NCI-H2227 treated with DMSO at 0.1 percent for 48 hours (cell line): ENCODE data around the gene KRT81.
"Not testable (repeated sequence)": the region's sequence is repeated elsewhere in the genome, so short reads cannot be mapped to it uniquely, and the experiment has no call there.

Experiments used
- DNase-seq: peaks from one replicate; lab custom pipeline; 2025; lab: John Stamatoyannopoulos, UW

The KRT81 gene

DNA sequence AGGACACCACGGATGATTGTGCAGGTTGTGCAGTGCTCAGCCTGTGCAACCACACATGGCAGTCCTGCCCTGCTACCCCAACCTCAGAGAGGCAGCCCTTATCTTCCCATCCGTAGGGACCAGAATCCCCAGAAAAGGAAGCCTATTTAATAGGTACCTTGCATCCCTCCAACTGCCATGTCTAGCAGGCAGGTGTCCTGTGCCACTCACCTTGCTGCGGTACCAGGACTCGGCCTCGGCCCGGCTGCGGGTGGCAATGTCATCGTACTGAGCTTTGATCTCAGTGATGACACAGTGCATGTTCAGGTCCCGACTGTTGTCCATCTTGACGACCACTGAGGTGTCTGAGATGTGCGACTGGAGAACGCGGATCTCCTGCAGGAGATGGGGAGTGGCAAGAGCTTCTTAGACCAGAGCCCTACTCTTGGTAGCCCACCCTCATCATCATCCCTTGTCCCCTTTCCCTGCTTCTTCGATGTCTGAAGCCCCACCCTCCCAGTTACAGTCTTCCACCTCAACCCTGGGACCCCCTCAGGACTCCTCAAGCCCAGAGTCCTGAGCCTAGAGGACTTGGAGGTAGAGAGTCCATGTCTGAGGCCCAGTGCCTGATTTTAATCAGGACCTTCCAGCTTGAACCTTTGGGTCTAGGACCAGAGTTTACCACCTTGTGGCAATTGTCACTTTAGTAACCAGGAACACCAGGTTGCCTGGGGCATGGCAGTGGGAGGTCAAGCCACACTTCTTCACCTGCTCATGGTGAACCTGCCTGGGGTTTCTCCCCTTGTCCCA lies 37.7 kb downstream of the KRT81 start:
- DNase-seq, result no peak

GRCh38 chr12:52252728-52253343 lies 38.5 kb downstream of the KRT81 start:
- no peak for DNase-seq

GRCh38 chr12:52252175-52252615 lies 39.1 kb downstream of the KRT81 start:
- DNase-seq, result not testable (repeated sequence)

GRCh38 chr12:52251367-52252051 lies 39.8 kb downstream of the KRT81 start:
- DNase-seq, result no peak

DNA sequence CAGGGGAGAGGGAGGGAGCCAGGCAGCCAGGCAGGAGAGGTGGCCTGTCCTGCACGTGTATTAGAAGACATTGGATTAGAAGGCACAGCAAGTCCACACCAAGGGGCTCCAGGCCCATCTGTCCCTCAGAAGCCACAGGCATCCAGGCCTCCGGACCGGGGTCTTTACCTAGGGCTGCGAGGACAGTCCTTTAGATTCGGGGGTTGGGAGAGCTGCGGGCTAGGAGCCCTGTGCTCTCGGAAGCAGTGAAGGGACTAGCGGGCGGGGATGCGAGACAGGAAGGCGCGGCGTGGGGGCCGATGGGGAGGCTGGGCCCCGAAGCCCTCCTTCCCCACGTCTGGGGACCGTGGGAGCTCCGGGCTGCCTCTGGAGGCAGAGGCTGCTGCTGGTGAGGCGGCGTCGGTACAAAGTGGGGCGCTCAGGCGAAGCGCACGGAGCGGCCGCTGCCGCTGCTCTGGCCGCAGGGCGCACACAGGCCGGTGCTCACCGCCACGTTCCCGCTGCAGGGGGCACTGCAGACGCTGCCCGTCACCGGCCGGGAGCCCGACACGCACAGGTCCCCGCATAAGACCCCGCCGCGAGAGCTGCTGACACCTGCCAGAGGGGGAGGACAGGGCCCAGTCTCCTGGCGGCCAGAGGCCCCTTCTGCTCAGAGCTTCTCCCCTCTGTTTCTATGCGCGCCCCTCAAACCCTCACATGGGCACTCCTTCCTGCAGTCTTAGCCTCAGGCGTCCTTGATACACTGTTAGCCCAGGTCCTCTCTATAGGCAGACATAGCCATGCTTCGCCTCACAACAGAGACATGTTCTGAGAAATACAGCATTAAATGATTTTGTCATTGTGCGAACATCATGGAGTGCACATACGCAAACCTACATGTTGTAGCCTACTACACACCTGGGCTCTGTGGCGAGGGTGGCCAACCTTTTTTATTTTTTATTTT lies 41.0 kb downstream of the KRT81 start:
- no peak for DNase-seq

DNA sequence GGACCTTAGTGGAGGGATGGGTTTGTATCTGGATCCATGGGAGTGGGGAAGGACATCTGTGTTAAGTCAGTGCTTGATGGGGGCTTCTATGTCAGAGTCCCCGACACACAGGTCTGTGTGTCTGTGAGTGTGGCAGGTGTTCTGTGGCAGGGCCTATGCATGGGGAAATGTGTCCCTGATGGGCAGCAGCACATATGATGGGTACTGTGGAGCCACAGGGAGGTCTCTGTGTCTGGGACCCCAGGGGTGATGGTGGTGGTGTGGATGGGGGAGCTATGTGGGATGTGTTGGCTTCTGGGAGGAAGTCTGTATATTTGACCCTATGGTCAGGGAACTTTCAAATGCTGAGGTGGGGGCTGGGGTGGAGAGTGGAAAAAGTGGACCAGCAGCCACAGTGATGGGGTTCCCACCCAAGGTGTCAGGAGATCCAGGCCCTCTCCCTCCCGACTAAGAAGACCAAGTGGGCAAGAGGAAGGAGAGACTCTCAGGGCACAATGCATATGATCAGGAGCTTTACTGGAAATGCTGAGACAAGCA lies 41.8 kb downstream of the KRT81 start:
- no peak for DNase-seq

DNA sequence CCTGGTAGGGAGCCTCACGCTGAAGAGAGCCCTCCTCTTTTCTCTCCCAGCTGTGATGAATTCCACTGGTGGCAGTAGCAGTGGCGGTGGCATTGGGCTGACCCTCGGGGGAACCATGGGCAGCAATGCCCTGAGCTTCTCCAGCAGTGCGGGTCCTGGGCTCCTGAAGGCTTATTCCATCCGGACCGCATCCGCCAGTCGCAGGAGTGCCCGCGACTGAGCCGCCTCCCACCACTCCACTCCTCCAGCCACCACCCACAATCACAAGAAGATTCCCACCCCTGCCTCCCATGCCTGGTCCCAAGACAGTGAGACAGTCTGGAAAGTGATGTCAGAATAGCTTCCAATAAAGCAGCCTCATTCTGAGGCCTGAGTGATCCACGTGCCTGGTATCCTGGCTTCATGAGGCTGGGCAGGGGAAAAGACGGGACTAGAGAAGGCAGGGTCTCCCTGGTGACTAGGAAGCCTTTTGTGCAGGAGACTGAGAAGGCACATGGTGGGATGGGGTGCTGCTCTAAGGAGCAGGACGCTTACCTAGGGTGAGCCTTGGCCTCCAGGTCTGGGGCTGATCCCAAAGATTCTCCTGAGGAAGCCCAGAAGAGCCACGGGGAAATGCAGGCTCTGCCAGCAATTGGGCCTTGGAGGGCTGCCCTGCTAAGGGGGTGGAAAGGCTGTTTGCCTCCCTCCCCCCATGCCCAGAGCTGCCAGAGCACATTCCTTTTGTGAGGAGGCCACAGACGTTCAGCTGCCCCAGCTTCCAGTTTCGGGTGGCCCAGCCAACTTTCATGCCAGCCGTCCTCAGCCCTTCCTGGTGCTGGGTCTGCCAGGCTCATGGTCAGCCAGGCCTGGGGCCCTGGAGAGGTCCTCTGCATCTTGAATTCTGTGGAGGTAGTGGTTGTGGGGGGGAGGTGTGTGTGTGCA lies 42.5 kb downstream of the KRT81 start:
- DNase-seq, result no peak

- DNase-seq, result no peak
Measured at GRCh38 chr12:52247622-52248540, 43.5 kb downstream of the KRT81 start.

DNA sequence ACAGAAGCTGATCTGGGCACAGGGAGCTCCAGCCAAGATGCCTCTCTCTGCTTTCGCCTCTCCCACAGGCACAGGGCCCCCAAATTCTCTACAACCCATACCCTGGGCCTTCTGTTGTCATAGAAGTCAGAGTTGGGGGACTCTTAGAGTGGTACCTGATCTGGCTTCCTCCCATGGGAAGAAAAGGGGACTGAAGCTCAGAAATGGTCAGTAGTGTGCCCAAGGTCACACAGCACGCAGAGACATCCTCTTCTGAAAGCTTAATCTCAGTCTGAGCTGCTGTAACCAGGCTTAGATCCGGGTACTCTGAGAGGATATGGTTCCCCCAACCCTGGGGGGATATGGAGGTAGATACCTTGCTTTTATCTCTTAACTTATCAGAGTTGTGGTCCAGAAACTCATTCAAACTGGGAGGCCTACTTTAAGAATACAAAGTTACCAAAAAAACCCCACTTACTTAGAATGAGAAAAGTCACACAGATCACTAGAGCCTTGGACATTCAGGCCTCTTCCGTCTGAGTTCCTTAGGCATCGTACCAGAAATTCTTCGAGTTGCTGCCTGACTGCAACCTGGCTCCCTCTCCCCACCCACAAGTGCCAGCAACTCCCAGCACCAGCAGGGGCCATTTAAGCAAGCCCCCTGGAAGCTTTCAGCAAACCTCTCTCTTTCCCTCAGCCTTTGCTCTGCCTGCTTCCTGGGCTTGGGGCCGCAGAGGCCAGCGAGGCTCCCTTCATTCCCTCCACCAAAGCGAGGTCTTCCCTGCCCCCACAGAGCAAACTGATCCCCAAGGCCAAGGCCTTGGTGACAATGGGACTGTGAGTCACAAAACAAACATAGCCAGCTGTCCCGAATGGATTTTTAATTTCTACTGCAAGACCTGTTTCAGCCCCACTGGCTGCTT lies 44.4 kb downstream of the KRT81 start:
- DNase-seq, result no peak

GRCh38 chr12:52245962-52246569 lies 45.3 kb downstream of the KRT81 start:
- DNase-seq, result no peak

- DNase-seq, result no peak
Measured at GRCh38 chr12:52245259-52245961, 45.9 kb downstream of the KRT81 start.

DNA sequence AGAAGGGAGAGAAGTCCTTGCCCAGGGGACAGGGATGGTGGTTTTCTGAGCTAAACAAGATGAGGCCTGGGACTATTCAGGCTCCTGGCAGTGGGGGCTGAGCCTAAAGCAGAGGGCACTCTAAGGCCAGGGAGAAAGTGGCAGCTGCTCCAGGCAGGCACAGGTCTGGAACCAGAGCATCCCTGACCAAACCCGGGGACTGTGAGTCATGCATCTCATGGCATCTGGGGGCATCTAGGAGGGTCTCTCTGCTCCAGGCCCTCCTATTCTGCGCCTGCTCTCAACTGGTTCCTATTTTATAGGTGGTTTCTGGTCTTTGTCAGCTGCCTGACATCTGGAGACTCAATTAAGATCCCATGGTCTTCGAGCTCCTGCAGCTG lies 46.7 kb downstream of the KRT81 start:
- no peak for DNase-seq

DNA sequence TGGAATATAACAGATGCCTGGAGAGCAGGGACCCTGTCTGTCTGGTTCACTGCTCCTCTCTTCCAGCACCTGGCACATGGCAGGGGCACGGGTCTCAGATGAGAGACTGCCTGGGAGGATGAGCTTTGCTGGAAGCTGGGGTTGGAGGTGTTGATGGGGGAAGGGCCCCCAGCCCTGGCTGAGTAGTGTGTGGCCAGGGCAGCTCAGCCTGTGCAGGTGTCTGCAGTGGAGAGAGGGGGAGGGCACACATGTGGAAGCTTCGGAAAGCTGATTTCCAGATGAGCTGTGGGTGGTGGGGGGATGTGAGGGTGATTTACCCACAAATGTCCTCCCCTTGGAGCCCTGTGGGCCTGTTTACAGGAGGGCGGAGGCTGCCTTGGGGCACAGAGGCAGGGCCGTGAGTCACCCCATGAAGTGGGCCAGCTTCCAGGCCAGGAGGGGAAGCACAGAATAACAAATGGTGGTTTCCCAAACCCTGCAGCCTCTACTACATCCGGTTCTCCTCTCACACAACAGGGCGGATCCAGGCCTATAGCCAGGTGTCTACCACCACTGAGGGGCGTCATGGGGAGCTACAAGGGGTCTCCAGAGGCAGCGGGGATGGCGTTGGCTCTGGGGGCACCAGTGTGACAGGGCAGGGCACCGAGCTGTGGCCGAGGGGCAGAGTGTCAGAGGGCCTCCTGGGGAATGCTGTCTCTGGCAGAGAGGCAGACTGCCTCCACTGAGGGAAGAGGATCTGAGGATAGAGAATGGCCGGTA lies 47.3 kb downstream of the KRT81 start:
- DNase-seq, result no peak

DNA sequence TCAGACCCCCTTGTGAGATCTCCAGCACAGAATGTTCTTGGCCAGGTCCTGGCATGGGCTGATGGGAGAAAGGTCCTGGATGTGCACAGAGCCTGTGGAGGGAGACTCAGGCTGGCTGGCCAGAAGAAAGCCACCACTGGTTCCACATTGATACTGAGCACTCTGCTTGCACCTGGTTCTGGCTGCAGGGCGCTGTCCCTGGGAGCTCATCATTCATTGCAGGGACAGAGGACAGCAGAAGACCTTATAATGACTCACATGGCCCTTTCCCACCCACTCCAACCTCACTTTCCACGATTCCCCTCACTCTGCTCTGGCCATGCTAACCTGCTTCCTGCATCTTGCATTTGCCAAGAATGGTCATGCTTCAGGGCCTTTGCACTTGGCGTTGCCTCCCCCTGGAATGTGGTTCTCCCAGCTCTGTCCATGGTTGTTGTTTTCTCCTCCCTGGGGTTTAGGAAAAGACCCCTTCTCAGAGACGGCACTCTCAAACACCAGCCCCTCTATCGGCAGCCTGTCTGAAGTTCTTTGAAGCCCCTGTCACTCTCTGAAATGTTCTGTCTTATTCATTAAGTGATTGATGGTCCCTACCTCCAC lies 48.0 kb downstream of the KRT81 start:
- DNase-seq, result no peak

DNA sequence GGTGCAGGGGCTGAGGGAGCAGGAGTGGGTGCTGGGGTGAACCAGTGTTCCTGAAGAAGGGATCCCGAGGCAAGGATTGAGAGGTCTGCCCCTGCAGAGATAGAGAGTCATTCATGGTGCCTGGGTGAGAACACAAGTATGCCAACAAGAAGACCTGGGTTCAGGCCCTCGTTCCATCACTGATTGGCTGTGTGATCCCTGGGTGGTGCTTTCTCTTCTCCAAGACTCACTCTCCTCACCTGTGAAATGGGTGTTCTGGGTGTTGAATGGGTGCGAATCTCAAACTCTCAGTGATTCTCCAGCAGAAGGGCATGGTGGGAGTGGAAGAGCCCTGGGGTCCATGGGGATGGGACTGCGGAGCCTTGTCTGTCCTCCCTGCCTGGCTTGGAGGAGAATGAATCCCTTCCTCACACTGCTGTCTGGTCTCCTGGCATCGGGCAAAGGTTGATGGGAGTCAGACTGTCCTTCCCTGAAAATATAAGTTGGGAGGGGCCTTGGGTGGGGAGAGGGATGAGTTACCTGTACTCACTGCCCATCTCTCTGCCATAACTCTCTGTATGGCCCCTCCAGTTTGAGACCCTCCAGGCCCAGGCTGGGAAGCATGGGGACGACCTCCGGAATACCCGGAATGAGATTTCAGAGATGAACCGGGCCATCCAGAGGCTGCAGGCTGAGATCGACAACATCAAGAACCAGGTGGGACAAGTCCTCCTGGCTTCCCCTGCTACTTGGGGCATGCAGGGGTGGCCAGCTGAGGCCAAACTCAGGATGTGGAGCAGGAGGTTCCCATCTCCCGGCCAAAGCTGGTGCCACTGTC lies 48.7 kb downstream of the KRT81 start:
- DNase-seq, result no peak
